Left kidney (tissue), 2 donors: ENCODE measurements around the gene MUC5AC. TPM values are rescaled to one million over a fixed set of nuclear protein-coding genes. Genes with fewer than 3 reads are reported as not detected.

Experiments
- DNase-seq: peaks from one replicate; pipeline ENCODE4 v3.0.0-alpha.2; 2013
- polyA plus RNA-seq: library from polyadenylated mRNA; unstranded; fragments of 120-200 nt; gene quantifications from one replicate; pipeline ENCODE4 v1.2.1, GENCODE V29; 2013; ENCODE audit not compliant: insufficient read length

The MUC5AC gene
- polyA plus RNA-seq, 1 donor, result 0.03 TPM

GRCh38 chr11:1226226-1226985 is 68.7 kb downstream of the MUC5AC start:
- DNase-seq, result no peak

GRCh38 chr11:1226986-1227550 is 69.3 kb downstream of the MUC5AC start:
- no peak for DNase-seq

- DNase-seq, result no peak
These were observed 69.9 kb downstream of the MUC5AC start for GRCh38 chr11:1227551-1228100.

GRCh38 chr11:1228101-1228821 is 70.5 kb downstream of the MUC5AC start:
- no peak for DNase-seq

GRCh38 chr11:1228921-1229451 is 71.2 kb downstream of the MUC5AC start:
- DNase-seq, result no peak

GRCh38 chr11:1229471-1230120 is 71.8 kb downstream of the MUC5AC start:
- DNase-seq, result no peak

GRCh38 chr11:1230121-1230455 is 72.3 kb downstream of the MUC5AC start:
- no peak for DNase-seq

GRCh38 chr11:1230456-1231395 is 73.0 kb downstream of the MUC5AC start:
- DNase-seq, result no peak

GRCh38 chr11:1231396-1232020 is 73.8 kb downstream of the MUC5AC start:
- no peak for DNase-seq

GRCh38 chr11:1232021-1232882 is 74.5 kb downstream of the MUC5AC start:
- DNase-seq, result no peak

GRCh38 chr11:1232883-1233321 is 75.1 kb downstream of the MUC5AC start:
- DNase-seq, result no peak

- no peak for DNase-seq
These were observed 75.7 kb downstream of the MUC5AC start for GRCh38 chr11:1233351-1234053.

- no peak for DNase-seq
These were observed 76.4 kb downstream of the MUC5AC start for GRCh38 chr11:1234054-1234720.

- DNase-seq, result no peak
These were observed 77.1 kb downstream of the MUC5AC start for GRCh38 chr11:1234771-1235305.

- DNase-seq, result no peak
These were observed 77.7 kb downstream of the MUC5AC start for GRCh38 chr11:1235306-1235900.

GRCh38 chr11:1235901-1236315 is 78.2 kb downstream of the MUC5AC start:
- no peak for DNase-seq

GRCh38 chr11:1236316-1237127 is 78.8 kb downstream of the MUC5AC start:
- no peak for DNase-seq
